Measurements from ENCODE around the gene INPP5B. TPM values are rescaled to one million over a fixed set of nuclear protein-coding genes. Genes with fewer than 3 reads are reported as not detected.

INPP5B gene
- total and polyA plus RNA-seq, 12 donors, result 10.4 to 32.3 (median 20.9) TPM

DNA sequence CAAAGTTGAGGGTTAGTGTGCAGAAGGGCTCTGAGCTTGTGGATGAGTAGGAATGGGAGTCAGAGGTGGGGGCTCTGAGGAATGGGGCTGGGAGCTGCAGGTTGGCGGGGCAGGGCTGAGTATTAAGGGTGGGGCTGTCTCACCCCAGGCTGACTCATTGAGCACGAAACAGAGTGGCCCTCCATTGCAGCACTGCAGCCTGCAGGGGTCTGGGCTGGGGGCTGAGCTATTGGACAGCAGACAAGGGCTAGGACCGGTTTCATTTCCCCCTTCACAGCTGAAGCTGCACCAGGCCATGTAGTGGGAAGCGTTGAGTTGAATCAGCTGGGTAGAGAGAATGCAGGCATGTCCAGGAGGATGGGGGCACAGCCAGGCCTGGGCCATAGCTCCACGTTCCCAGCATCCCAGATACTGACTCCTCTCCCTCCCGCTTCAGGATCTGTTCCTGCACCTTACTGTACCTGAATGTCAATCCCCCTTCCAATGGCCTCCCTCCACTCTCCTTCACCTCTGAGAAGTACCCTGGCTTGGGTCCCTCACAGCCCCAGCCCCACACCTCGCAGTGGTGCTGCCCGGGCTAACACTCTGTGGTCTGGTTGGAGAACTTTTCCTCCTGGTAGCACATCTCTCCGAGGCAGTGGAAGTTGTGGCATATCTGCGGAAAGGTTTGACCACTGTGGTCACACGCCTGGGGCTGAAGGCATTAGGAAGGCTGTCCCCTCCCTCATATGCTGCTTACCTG is 4.4 kb upstream of the INPP5B start:
- H3K4me1 ChIP-seq (replicated peaks in 1 of 2), result peaks cover 6 to 7% of the 10 kb centered on the region in 2 donors
- H3K36me3 ChIP-seq (replicated peaks in 1 of 2), result peaks cover 0 to 1% of the 10 kb centered on the region in 2 donors
- no peaks in the 10 kb centered on the region for H3K9me3 ChIP-seq (replicated peaks in 1 of 3)
- intact Hi-C loops (cut with DNase I), result no loop called here
- no peak overlapping the region for H3K27ac ChIP-seq
- 83 to 90% (median 87%) methylated on average over 9 to 11 of the region's 11 CpGs for WGBS, 4 donors
- no peak overlapping the region for H3K4me3 ChIP-seq
- DNase-seq, result no peak
- TF ChIP-seq, protein P1, sequence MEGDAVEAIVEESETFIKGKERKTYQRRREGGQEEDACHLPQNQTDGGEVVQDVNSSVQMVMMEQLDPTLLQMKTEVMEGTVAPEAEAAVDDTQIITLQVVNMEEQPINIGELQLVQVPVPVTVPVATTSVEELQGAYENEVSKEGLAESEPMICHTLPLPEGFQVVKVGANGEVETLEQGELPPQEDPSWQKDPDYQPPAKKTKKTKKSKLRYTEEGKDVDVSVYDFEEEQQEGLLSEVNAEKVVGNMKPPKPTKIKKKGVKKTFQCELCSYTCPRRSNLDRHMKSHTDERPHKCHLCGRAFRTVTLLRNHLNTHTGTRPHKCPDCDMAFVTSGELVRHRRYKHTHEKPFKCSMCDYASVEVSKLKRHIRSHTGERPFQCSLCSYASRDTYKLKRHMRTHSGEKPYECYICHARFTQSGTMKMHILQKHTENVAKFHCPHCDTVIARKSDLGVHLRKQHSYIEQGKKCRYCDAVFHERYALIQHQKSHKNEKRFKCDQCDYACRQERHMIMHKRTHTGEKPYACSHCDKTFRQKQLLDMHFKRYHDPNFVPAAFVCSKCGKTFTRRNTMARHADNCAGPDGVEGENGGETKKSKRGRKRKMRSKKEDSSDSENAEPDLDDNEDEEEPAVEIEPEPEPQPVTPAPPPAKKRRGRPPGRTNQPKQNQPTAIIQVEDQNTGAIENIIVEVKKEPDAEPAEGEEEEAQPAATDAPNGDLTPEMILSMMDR (IDR thresholded peaks at IDR 0.05), result no peak
- TF ChIP-seq POLR2A (IDR thresholded peaks at IDR 0.05), result no peak
- no peaks in the 10 kb centered on the region for H3K27me3 ChIP-seq

GRCh38 chr1:37949524-37950152 is 2.8 kb upstream of the INPP5B start:
- TF ChIP-seq, protein P1 (IDR thresholded peaks at IDR 0.05), result no peak
- TF ChIP-seq POLR2A (IDR thresholded peaks at IDR 0.05), result no peak
- no peak for DNase-seq
- intact Hi-C loops (cut with DNase I), result no loop called here
- Histone ChIP-seq H3K4me3 (no peak overlapping the region), H3K36me3 (replicated peaks in 1 of 2) (no peaks in the 10 kb centered on the region), H3K27me3 (no peaks in the 10 kb centered on the region), H3K27ac (no peak overlapping the region), H3K9me3 (replicated peaks in 1 of 3) (no peaks in the 10 kb centered on the region), H3K4me1 (replicated peaks in 1 of 2) (peaks cover 15 to 18% of the 10 kb centered on the region in 2 donors)
- 65 to 88% (median 80%) methylated on average over 4 to 6 of the region's 6 CpGs for WGBS, 4 donors

GRCh38 chr1:37948841-37949240 is 2.0 kb upstream of the INPP5B start:
- DNase-seq, result no peak
- Histone ChIP-seq H3K27me3 (no peaks in the 10 kb centered on the region), H3K36me3 (replicated peaks in 1 of 2) (peaks cover 0 to 5% of the 10 kb centered on the region in 2 donors), H3K4me3 (no peak overlapping the region), H3K27ac (no peak overlapping the region), H3K4me1 (replicated peaks in 1 of 2) (peaks cover 15 to 18% of the 10 kb centered on the region in 2 donors), H3K9me3 (replicated peaks in 1 of 3) (no peaks in the 10 kb centered on the region)
- intact Hi-C loops (cut with DNase I), result no loop called here
- TF ChIP-seq, protein P1 (IDR thresholded peaks at IDR 0.05), result no peak

- Histone ChIP-seq H3K27me3 (no peaks in the 10 kb centered on the region), H3K36me3 (replicated peaks in 1 of 2) (peaks cover 0 to 11% of the 10 kb centered on the region in 2 donors), H3K4me3 (no peak overlapping the region), H3K27ac (no peak overlapping the region), H3K9me3 (replicated peaks in 1 of 3) (no peaks in the 10 kb centered on the region), H3K4me1 (replicated peaks in 1 of 2) (peaks cover 15 to 18% of the 10 kb centered on the region in 2 donors)
- no peak for DNase-seq
- intact Hi-C loops (cut with DNase I), result no loop called here
- WGBS, 4 donors, result 53 to 65% (median 57%) methylated on average over 2 of the region's 2 CpGs
- TF ChIP-seq, protein P1 (IDR thresholded peaks at IDR 0.05), result no peak
- no peak for TF ChIP-seq POLR2A (IDR thresholded peaks at IDR 0.05)
Observed at GRCh38 chr1:37948166-37948565, 1.3 kb upstream of the INPP5B start.

Data from adrenal gland (tissue), 12 donors.